Measurements from ENCODE around the gene UFD1. TPM values are rescaled to one million over a fixed set of nuclear protein-coding genes. Genes with fewer than 3 reads are reported as not detected.
A peak's percentile ranks its signal among the peaks of the same experiment; 100 is the strongest.

UFD1 gene
- total RNA-seq, 2 experiments from 2014 or later = 65.0 to 78.0 TPM

DNA sequence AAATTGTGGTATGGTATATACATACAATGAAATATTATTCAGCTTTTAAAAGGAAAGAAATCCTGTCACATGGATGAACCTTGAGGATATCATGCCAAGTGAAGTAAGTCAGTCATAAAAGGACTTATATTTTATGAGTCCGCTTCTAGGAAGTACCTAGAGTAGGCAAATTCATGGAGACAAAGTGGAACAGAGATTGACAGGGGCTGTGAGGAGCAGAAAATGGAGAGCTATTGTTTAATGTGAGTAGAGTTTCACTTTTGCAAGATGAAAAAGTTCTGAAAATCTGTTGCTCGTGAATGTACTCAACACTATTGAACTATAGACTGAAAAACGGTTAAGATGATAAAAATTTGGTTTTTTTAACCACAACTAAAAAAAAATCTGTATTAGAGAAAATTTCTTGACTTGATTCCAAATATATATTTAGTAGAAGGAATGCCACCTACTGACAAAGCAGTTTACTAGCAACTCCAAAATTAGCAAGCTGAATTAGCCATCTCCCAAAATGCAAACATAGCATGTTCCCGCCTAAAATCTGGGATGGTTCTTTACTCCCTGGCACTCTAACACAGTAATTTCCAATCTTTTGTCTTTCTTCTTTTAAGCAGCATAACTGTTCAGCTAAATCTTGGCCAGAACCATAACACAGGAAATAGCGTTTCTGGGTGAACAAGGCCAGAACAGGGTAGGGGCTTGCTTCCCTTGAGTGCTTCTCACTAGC, 1.5 kb downstream of the UFD1 start:
- H3K36me3 Mint-ChIP-seq (ENCODE audit: low read depth) = peaks cover 28% of the 10 kb centered on the region
- H3K27me3 Mint-ChIP-seq = no peaks in the 10 kb centered on the region
- no peak for ATAC-seq
- TF ChIP-seq, protein P1, sequence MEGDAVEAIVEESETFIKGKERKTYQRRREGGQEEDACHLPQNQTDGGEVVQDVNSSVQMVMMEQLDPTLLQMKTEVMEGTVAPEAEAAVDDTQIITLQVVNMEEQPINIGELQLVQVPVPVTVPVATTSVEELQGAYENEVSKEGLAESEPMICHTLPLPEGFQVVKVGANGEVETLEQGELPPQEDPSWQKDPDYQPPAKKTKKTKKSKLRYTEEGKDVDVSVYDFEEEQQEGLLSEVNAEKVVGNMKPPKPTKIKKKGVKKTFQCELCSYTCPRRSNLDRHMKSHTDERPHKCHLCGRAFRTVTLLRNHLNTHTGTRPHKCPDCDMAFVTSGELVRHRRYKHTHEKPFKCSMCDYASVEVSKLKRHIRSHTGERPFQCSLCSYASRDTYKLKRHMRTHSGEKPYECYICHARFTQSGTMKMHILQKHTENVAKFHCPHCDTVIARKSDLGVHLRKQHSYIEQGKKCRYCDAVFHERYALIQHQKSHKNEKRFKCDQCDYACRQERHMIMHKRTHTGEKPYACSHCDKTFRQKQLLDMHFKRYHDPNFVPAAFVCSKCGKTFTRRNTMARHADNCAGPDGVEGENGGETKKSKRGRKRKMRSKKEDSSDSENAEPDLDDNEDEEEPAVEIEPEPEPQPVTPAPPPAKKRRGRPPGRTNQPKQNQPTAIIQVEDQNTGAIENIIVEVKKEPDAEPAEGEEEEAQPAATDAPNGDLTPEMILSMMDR (IDR thresholded peaks at IDR 0.05) = peak; percentile 32
- DNase-seq = no peak
- POLR2A ChIA-PET = interaction anchor here (0.6 to 1.5 kb wide), 6 partner anchors 17 to 523 kb away, joined by 3 to 13 read pairs (median 4); partner anchors contain the start of gene HIRA
- H3K4me3 Mint-ChIP-seq = peak overlapping the region; percentile 99
- peak overlapping the region; percentile 82 for H3K27ac Mint-ChIP-seq
- intact Hi-C loops (cut with micrococcal nuclease) = no loop called here
- no peaks in the 10 kb centered on the region for H3K9me3 Mint-ChIP-seq
- H3K4me1 Mint-ChIP-seq (ENCODE audit: low read depth) = peaks cover 26% of the 10 kb centered on the region
- CTCF ChIA-PET = interaction anchor here (0.6 to 2.3 kb wide), 6 partner anchors 95 to 333 kb away, joined by 3 to 12 read pairs (median 4); partner anchors contain the start of genes ESS2 and SLC25A1

DNA sequence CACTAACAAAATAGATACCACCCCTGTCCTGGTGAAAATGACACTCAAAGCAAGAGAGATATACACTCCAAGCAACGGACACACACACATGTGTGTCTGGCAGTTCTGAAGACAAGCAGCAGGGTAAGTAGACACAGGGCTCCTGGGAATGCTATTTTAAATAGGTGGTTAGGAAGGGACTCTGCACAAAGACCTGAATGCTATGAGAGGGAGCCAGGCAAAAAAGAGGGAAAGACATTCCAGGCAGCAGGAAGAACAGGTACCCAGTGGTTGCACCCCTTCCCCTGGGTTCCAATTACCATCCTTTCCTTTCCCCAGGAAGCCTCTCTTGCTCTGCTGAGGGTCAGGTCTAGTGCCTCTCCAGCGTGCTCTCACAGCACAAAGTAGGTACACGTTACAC, 3.0 kb downstream of the UFD1 start:
- Mint-ChIP-seq H3K4me3 (no peak overlapping the region), H3K36me3 (ENCODE audit: low read depth) (peaks cover 32% of the 10 kb centered on the region), H3K27ac (no peak overlapping the region), H3K27me3 (no peaks in the 10 kb centered on the region), H3K4me1 (ENCODE audit: low read depth) (peaks cover 25% of the 10 kb centered on the region), H3K9me3 (no peaks in the 10 kb centered on the region)
- TF ChIP-seq, protein P1 (IDR thresholded peaks at IDR 0.05) = no peak
- no peak for ATAC-seq
- intact Hi-C loops (cut with micrococcal nuclease) = no loop called here
- POLR2A ChIA-PET = no interaction called here
- CTCF ChIA-PET = no interaction called here
- DNase-seq = no peak

DNA sequence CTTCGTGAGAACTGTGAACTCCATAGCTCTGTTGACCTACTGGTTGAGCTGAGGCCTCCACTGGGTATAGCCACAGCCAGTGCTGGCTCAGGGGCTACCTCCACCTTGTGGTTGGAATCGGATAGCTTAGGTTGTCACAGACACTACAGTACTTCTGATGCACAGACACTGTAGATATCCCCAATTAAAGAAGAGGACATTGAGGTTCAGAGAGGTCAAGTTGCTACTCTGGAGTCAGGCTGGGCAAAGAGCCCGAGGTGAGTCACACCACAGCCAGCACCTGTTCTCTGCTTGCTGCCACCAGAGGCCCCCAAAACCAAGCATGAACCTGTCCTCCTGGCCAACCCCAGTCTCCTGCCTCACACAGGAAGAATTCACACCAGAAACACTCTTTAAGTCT, 5.4 kb downstream of the UFD1 start:
- peaks cover 16% of the 10 kb centered on the region for H3K4me1 Mint-ChIP-seq (ENCODE audit: low read depth)
- intact Hi-C loops (cut with micrococcal nuclease) = no loop called here
- ATAC-seq = no peak
- H3K36me3 Mint-ChIP-seq (ENCODE audit: low read depth) = peaks cover 30% of the 10 kb centered on the region
- DNase-seq = no peak
- no peaks in the 10 kb centered on the region for H3K9me3 Mint-ChIP-seq
- H3K27ac Mint-ChIP-seq = no peak overlapping the region
- ChIA-PET POLR2A (interaction anchor here (1.1 to 1.2 kb wide), 2 partner anchors 17 to 26 kb away, joined by 3 to 4 read pairs; partner anchors contain the start of gene C22orf39), CTCF (interaction anchor here (1.1 to 1.6 kb wide), 3 partner anchors 11 to 156 kb away, joined by 3 to 4 read pairs (median 3); no protein-coding TSS in a partner anchor)
- TF ChIP-seq, protein P1 (IDR thresholded peaks at IDR 0.05) = no peak
- no peak overlapping the region for H3K4me3 Mint-ChIP-seq
- H3K27me3 Mint-ChIP-seq = no peaks in the 10 kb centered on the region

DNA sequence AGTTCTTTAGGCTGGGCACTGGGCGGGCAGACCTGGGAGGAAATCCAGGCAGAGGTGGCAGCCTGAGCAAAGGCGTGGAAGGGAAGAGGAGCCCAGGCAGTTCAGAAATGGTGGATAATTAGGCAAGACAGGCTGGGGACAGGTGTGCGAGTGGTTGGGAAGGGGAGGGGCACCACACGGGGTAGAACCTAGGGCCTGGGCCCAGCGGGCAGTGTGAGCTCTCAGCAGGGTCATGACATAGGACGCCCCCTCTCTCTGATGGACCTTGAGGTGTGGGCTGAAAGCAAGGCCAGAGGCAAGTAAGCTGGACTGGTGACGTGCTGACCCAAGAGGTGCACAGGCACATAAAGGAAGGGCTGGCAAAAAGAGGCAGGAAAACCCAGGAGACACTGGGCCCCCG, 6.8 kb downstream of the UFD1 start:
- TF ChIP-seq, protein P1 (IDR thresholded peaks at IDR 0.05) = no peak
- ATAC-seq = no peak
- CTCF ChIA-PET = no interaction called here

DNA sequence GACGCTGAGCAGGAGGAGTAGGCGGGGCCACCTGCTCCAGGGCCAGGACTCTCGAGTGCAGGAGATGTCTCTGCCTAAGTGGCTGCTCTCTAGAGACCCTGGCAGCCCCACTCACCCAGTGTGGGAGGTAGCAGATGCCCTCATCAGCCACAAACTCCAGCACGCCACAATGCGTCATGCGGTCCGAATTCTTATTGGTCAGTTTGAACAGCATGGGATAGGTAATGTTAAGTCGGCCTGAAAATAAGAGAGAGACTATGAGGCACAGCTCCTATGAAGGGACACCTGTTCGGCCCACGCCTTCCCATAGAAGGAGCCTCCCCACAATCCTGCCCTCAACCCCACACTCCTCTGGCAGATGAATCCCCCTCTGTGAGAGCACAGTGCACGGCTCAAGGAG, 7.4 kb downstream of the UFD1 start:
- Mint-ChIP-seq H3K4me3 (no peak overlapping the region), H3K36me3 (ENCODE audit: low read depth) (peaks cover 39% of the 10 kb centered on the region), H3K27me3 (no peaks in the 10 kb centered on the region), H3K9me3 (no peaks in the 10 kb centered on the region), H3K4me1 (ENCODE audit: low read depth) (peaks cover 6% of the 10 kb centered on the region), H3K27ac (no peak overlapping the region)
- ChIA-PET POLR2A (no interaction called here), CTCF (no interaction called here)
- TF ChIP-seq, protein P1 (IDR thresholded peaks at IDR 0.05) = no peak
- ATAC-seq = no peak
- intact Hi-C loops (cut with micrococcal nuclease) = no loop called here
- DNase-seq = no peak

More for the DNA sequence above, 6.8 kb downstream of the UFD1 start:
- POLR2A ChIA-PET = interaction anchor here (1.1 kb wide), 1 partner anchor 17 kb away, joined by 3 read pairs; no protein-coding TSS in a partner anchor
- H3K36me3 Mint-ChIP-seq (ENCODE audit: low read depth) = peaks cover 39% of the 10 kb centered on the region
- no peak for DNase-seq
- no peak overlapping the region for H3K27ac Mint-ChIP-seq
- intact Hi-C loops (cut with micrococcal nuclease) = no loop called here
- no peak overlapping the region for H3K4me3 Mint-ChIP-seq
- no peaks in the 10 kb centered on the region for H3K27me3 Mint-ChIP-seq
- peaks cover 9% of the 10 kb centered on the region for H3K4me1 Mint-ChIP-seq (ENCODE audit: low read depth)
- H3K9me3 Mint-ChIP-seq = no peaks in the 10 kb centered on the region

Data from activated CD8-positive, alpha-beta T cell treated with anti-CD3 and anti-CD28 coated beads for 36 hours (primary cell).